RWPE1 (cell line): ENCODE measurements around the gene PCDHB10.
A peak's percentile ranks its signal among the peaks of the same experiment; 100 is the strongest.
"Not testable (repeated sequence)": the region's sequence is repeated elsewhere in the genome, so short reads cannot be mapped to it uniquely, and the experiment has no call there.

Experiments used
- CTCF ChIA-PET: fragments of 350-600 bp; sonication (Branson Sonifier 250); formaldehyde crosslinking; extraction: SDS; loops from one replicate; lab custom pipeline; 2021; lab: Yijun Ruan, JAX
- POLR2A ChIA-PET: fragments of 400-600 bp; formaldehyde crosslinking; extraction: SDS; loops from one replicate; lab custom pipeline; 2020; ENCODE audit warnings: antibody characterized with exemption; ENCODE audit not compliant: low non-redundant PET; lab: Yijun Ruan, JAX
- DNase-seq: peaks from one replicate; pipeline ENCODE4 v3.0.0; 2012; ENCODE audit warnings: low spot score
- H3K27ac ChIP-seq: fragments of 450-650 bp; 2 replicates; pipeline ENCODE4 v1.5.1; 2017
- CTCF ChIP-seq: fragments of 450-650 bp; conservative IDR thresholded peaks from 2 replicates; pipeline ENCODE4 v1.5.1; 2017; ENCODE audit warnings: low read depth, mild to moderate bottlenecking

Gene PCDHB10

DNA sequence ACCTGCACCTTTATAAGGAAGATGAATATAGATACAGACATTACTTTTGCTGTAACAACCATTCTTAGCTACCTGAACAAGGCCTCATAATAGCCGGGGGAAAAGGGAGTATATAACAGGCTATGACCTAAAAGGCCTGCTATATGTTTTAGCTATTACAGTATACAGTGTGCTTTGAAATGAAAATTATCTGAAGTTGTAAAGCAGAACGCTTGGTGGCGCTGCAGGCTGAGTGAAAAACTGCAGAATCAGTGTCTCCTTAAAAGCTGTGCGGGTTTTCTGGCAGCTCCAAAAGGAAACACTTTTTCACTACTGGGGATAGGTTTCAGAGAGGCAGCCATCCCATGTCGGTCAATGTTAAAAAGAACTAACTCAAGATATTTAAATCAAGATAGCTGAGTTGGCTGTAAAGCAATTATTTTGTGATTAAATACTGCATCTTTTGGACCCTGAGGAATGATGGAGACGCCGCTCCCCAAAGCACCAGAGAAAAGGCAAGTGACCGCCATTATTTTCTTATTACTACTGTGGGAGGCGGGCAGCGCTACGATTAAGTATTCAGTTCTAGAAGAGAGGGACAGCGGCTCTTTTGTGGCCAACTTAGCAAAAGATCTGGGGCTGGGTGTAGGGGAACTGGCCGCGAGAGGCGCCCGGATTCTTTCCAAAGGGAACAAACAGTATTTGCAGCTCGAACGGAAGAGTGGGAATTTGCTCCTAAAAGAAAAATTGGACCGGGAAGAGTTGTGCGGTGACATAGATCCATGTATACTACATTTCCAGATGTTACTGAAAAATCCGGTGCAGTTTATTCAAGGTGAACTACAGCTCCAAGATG lies 36.4 kb upstream of the PCDHB10 start:
- DNase-seq, result no peak
- CTCF ChIA-PET, result interaction anchor here (0.6 to 1.5 kb wide), 8 partner anchors 10 to 936 kb away, joined by 3 to 8 read pairs (median 4); partner anchors contain the start of genes PCDHA8 and PCDHB16
- POLR2A ChIA-PET, result no interaction called here

DNA sequence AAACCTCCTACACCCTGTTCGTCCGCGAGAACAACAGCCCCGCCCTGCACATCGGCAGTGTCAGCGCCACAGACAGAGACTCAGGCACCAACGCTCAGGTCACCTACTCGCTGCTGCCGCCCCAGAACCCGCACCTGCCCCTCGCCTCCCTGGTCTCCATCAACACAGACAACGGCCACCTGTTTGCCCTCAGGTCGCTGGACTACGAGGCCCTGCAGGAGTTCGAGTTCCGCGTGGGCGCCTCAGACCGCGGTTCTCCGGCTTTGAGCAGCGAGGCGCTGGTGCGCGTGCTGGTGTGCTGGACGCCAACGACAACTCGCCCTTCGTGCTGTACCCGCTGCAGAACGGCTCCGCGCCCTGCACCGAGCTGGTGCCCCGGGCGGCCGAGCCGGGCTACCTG lies 34.8 kb upstream of the PCDHB10 start:
- POLR2A ChIA-PET, DNase-seq, CTCF ChIA-PET, H3K27ac ChIP-seq: not testable (repeated sequence)

More for the DNA sequence above, 36.4 kb upstream of the PCDHB10 start:
- TF ChIP-seq CTCF, result 0 out of 2 replicates have a peak, but pooled peaks have one; percentile 10
- H3K27ac ChIP-seq, result no peak overlapping the region

DNA sequence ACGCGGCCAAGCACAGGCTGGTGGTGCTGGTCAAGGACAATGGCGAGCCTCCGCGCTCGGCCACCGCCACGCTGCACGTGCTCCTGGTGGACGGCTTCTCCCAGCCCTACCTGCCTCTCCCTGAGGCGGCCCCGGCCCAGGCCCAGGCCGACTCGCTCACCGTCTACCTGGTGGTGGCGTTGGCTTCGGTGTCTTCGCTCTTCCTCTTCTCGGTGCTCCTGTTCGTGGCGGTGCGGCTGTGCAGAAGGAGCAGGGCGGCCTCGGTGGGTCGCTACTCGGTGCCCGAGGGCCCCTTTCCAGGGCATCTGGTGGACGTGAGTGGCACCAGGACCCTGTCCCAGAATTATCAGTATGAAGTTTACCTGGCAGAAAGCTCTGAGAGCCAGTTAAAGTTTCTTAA lies 34.3 kb upstream of the PCDHB10 start:
- H3K27ac ChIP-seq, DNase-seq, POLR2A ChIA-PET, CTCF ChIA-PET: not testable (repeated sequence)

DNA sequence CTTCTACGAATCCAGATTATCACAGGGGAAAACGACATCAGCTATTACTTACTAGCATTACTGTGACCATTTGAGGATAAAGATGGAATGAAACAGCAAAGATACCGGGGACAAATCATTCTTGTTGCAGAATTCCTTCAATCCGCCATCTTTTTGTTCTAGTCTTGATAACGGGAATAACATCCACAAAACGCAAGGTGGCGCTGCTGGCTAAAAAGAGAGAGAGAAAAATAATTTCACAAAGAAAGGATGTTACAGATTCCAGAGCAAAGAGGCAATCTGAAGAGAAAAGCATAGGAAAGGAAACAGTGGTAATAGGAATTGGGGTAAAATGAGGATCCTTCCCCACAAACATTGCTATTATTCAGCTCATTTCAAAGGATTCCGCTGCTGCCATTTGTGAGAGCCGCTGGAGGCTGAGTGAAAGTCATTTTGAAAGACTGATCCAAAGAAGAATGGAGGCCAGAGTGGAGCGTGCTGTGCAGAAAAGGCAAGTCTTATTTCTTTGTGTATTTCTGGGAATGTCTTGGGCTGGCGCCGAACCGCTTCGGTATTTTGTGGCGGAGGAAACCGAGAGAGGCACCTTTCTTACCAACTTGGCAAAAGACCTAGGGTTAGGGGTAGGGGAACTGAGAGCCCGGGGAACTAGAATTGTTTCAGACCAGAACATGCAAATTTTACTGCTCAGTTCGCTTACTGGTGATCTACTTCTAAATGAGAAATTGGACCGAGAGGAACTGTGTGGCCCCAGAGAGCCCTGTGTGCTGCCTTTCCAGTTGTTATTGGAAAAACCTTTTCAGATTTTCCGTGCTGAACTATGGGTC lies 19.6 kb upstream of the PCDHB10 start, which contains the start of gene PCDHB7:
Gene PCDHB7 (plus strand): TSS at position 264 of the 824 bp plus-strand sequence. CDS start 192 bp downstream, at position 456.
- CTCF ChIA-PET, result interaction anchor here (0.7 to 0.8 kb wide), 2 partner anchors 41 to 218 kb away, joined by 3 to 4 read pairs; no protein-coding TSS in a partner anchor
- H3K27ac ChIP-seq, result no peak within 1 kb of the TSS
- POLR2A ChIA-PET, result no interaction called here
- no peak for DNase-seq
- peak; percentile 78 for TF ChIP-seq CTCF

DNA sequence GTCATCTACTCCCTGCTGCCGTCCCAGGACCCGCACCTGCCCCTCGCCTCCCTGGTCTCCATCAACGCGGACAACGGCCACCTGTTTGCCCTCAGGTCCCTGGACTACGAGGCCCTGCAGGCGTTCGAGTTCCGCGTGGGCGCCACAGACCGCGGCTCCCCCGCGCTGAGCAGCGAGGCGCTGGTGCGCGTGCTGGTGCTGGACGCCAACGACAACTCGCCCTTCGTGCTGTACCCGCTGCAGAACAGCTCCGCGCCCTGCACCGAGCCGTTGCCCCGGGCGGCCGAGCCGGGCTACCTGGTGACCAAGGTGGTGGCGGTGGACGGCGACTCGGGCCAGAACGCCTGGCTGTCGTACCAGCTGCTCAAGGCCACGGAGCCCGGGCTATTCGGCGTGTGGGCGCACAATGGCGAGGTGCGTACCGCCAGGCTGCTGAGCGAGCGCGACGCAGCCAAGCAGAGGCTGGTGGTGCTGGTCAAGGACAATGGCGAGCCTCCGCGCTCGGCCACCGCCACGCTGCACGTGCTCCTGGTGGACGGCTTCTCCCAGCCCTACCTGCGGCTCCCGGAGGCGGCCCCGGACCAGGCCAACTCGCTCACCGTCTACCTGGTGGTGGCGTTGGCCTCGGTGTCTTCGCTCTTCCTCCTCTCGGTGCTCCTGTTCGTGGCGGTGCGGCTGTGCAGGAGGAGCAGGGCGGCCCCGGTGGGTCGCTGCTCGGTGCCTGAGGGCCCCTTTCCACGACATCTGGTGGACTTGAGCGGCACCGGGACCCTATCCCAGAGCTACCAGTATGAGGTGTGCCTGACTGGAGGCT lies 17.7 kb upstream of the PCDHB10 start:
- DNase-seq, H3K27ac ChIP-seq, CTCF ChIA-PET, POLR2A ChIA-PET: not testable (repeated sequence)

- POLR2A ChIA-PET, result no interaction called here
- TF ChIP-seq CTCF, result no peak
- no peak for DNase-seq
- CTCF ChIA-PET, result no interaction called here
- no peak overlapping the region for H3K27ac ChIP-seq
Measured at GRCh38 chr5:141175933-141176332, 16.2 kb upstream of the PCDHB10 start.

- POLR2A ChIA-PET, DNase-seq, CTCF ChIA-PET, H3K27ac ChIP-seq: not testable (repeated sequence)
Measured at GRCh38 chr5:141177577-141178191, 14.5 kb upstream of the PCDHB10 start, which contains the start of gene PCDHB8. Gene PCDHB8 (plus strand): TSS chr5:141177790. CDS start chr5:141178035, 245 bp downstream.

GRCh38 chr5:141179371-141179770 lies 12.8 kb upstream of the PCDHB10 start:
- CTCF ChIA-PET, DNase-seq, POLR2A ChIA-PET, H3K27ac ChIP-seq: not testable (repeated sequence)

DNA sequence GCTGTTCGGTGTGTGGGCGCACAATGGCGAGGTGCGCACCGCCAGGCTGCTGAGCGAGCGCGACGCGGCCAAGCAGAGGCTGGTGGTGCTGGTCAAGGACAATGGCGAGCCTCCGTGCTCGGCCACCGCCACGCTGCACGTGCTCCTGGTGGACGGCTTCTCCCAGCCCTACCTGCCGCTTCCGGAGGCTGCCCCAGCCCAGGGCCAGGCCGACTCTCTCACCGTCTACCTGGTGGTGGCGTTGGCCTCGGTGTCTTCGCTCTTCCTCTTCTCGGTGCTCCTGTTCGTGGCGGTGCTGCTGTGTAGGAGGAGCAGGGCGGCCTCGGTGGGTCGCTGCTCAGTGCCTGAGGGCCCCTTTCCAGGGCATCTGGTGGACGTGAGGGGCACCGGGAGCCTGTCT lies 12.3 kb upstream of the PCDHB10 start:
- CTCF ChIA-PET, H3K27ac ChIP-seq, DNase-seq, POLR2A ChIA-PET: not testable (repeated sequence)
